Tibial nerve (tissue), 4 donors: ENCODE data around the gene TBC1D1.

Source experiments
- EP300 ChIP-seq, 2 donors: sonication (generic); formaldehyde crosslinking; IDR thresholded peaks; one replicate each; pipeline ENCODE4 v1.6.1; 2017; ENCODE audit warnings: antibody characterized with exemption in 2 of 2, mild to moderate bottlenecking in 1 of 2
- TF ChIP-seq, protein P1 (sequence below), 5 experiments: fragments of 200-600 bp in 3 of 5; fragments of 450-650 bp in 2 of 5; sonication (generic) in 3 of 5; IDR thresholded peaks; one replicate each; pipeline ENCODE4 v1.5.1; 2016 to 2019; ENCODE audit warnings: antibody characterized with exemption in 5 of 5, mild to moderate bottlenecking in 3 of 5, moderate library complexity in 2 of 5

DNA sequence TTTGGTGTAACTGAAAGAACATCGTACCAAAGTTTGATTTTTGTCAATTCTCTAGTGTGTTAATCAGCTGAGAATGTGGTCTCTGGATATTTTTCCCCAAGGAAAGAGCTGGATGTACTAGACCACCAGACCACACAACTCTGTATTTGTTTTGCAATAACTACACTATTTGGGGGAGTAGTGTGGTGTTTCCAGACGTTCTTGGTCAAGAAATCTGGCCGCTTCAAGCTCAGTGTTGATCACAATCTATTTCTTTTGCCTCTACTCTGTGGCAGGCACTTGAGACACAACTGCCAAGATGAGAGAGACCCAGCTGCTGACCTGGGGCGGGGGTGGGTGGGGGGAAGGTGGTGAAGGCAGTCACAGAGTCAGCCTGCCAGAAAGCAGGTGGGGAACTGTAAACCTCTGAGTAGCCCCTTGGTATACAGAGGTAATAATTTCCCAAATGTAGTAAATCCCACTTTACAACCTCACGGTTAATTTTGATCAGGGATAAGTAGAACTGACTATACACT, 99.9 kb downstream of the TBC1D1 start:
- TF ChIP-seq, protein P1, sequence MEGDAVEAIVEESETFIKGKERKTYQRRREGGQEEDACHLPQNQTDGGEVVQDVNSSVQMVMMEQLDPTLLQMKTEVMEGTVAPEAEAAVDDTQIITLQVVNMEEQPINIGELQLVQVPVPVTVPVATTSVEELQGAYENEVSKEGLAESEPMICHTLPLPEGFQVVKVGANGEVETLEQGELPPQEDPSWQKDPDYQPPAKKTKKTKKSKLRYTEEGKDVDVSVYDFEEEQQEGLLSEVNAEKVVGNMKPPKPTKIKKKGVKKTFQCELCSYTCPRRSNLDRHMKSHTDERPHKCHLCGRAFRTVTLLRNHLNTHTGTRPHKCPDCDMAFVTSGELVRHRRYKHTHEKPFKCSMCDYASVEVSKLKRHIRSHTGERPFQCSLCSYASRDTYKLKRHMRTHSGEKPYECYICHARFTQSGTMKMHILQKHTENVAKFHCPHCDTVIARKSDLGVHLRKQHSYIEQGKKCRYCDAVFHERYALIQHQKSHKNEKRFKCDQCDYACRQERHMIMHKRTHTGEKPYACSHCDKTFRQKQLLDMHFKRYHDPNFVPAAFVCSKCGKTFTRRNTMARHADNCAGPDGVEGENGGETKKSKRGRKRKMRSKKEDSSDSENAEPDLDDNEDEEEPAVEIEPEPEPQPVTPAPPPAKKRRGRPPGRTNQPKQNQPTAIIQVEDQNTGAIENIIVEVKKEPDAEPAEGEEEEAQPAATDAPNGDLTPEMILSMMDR (IDR thresholded peaks at IDR 0.05) = no peak
- no peak for TF ChIP-seq EP300 (IDR thresholded peaks at IDR 0.05)
